ENCODE data around the gene RYR2. TPM values are rescaled to one million over a fixed set of nuclear protein-coding genes. Genes with fewer than 3 reads are reported as not detected.

The RYR2 gene
- total RNA-seq, 1 experiment from 2014 or later: 4.0 TPM

DNA sequence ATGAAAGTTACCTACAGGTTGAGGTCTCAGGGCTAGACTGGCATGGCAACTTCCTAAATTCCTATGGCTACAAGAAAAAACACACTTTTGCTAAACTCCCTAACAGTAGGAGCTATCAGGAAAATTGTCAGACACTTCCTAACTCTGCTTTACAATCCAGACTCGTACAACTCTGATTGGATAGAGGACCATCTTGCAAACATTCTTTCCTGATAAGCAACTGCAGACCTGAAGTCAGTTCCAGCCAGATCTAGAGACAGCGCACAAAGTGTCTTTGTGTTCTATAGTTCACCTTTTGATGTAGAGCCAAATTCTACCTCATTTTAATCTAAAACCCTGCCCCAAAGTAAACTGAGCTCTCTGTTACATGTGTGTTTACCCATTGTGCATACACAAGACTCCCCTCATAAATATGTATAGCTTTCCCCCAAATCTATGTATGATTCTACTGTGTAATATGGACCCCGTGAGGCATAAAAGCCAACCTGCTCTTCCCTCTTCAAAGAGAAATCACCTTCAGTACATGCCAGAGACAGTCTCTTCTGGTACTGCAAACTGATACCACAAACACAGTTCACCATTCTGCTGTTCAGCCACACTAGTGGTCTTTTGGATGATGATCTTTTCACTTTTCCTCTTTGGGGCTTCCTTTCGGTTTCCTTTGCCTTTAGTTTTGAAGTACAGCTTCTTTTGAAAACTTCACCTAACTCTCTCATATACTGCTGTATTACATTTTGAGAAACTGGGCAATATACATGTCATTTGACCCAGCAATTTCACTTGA, 827.0 kb downstream of the RYR2 start:
- TF ChIP-seq, protein P1, sequence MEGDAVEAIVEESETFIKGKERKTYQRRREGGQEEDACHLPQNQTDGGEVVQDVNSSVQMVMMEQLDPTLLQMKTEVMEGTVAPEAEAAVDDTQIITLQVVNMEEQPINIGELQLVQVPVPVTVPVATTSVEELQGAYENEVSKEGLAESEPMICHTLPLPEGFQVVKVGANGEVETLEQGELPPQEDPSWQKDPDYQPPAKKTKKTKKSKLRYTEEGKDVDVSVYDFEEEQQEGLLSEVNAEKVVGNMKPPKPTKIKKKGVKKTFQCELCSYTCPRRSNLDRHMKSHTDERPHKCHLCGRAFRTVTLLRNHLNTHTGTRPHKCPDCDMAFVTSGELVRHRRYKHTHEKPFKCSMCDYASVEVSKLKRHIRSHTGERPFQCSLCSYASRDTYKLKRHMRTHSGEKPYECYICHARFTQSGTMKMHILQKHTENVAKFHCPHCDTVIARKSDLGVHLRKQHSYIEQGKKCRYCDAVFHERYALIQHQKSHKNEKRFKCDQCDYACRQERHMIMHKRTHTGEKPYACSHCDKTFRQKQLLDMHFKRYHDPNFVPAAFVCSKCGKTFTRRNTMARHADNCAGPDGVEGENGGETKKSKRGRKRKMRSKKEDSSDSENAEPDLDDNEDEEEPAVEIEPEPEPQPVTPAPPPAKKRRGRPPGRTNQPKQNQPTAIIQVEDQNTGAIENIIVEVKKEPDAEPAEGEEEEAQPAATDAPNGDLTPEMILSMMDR (IDR thresholded peaks at IDR 0.05; ENCODE audit: unreplicated experiment): no peak
- Mint-ChIP-seq H3K36me3 (ENCODE audit: insufficient read depth, unreplicated experiment) (no peaks in the 10 kb centered on the region), H3K27me3 (ENCODE audit: insufficient read depth, unreplicated experiment) (no peaks in the 10 kb centered on the region), H3K4me1 (ENCODE audit: insufficient read depth, unreplicated experiment) (peaks cover 32% of the 10 kb centered on the region), H3K27ac (ENCODE audit: low read depth, unreplicated experiment) (no peak overlapping the region), H3K4me3 (ENCODE audit: unreplicated experiment) (no peak overlapping the region), H3K9me3 (ENCODE audit: unreplicated experiment) (no peaks in the 10 kb centered on the region)
- ChIA-PET POLR2A (no interaction called here), CTCF (interaction anchor here (0.7 to 6.7 kb wide), 6 partner anchors 17 to 1084 kb away, joined by 3 to 116 read pairs (median 14); no protein-coding TSS in a partner anchor)
- intact Hi-C loops (cut with micrococcal nuclease): no loop called here
- no TSS peak for BruUV-seq (replicated peaks)
- no peak for DNase-seq (ENCODE audit: unreplicated experiment)

DNA sequence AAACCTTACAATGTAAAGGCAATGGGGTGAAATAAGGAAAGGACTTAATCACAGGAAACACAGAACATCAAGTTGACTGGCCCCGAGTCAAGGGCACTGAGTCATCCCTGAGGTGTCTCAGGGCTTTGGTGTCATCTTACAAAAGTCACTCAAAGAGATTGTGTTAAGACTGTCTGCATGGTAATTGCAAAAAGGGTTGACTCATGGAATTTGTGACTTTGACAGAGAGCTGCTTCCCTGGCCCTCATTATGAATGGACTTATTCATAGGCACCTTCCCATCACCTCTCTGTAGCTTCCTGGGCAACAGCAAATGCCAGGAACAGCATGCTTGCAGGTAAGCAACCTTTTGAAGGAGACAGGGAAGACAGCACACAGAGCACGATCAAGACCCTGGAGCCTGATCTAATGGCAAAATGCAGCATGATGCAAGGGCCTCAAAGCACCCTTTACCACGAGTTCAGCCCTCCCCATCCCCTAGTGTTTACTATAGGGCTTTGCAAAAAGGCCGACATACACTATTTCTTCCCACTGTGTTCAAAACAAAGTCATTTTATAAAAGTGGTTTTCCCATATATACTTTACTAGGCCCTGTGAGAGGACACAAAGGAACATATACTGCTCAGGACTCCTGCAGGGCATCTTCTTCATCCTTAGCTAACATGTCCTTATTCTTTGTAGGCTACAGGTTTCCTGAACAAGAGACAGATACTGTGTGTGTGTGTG, 831.7 kb downstream of the RYR2 start:
- TF ChIP-seq, protein P1 (IDR thresholded peaks at IDR 0.05; ENCODE audit: unreplicated experiment): no peak
- peak overlapping the region; percentile 17 for H3K27ac Mint-ChIP-seq (ENCODE audit: low read depth, unreplicated experiment)
- H3K4me1 Mint-ChIP-seq (ENCODE audit: insufficient read depth, unreplicated experiment): peaks cover 31% of the 10 kb centered on the region
- ChIA-PET POLR2A (interaction anchor here (0.6 to 1.8 kb wide), 7 partner anchors 10 to 733 kb away, joined by 3 to 8 read pairs (median 4); partner anchors contain the start of gene ZP4), CTCF (interaction anchor here (0.6 to 11.2 kb wide), 14 partner anchors 10 to 1847 kb away, joined by 3 to 139 read pairs (median 3); no protein-coding TSS in a partner anchor)
- no TSS peak for BruUV-seq (replicated peaks)
- H3K4me3 Mint-ChIP-seq (ENCODE audit: unreplicated experiment): no peak overlapping the region
- no peaks in the 10 kb centered on the region for H3K9me3 Mint-ChIP-seq (ENCODE audit: unreplicated experiment)
- H3K27me3 Mint-ChIP-seq (ENCODE audit: insufficient read depth, unreplicated experiment): no peaks in the 10 kb centered on the region
- no peaks in the 10 kb centered on the region for H3K36me3 Mint-ChIP-seq (ENCODE audit: insufficient read depth, unreplicated experiment)
- intact Hi-C loops (cut with micrococcal nuclease): no loop called here
- DNase-seq (ENCODE audit: unreplicated experiment): peak; percentile 100

DNA sequence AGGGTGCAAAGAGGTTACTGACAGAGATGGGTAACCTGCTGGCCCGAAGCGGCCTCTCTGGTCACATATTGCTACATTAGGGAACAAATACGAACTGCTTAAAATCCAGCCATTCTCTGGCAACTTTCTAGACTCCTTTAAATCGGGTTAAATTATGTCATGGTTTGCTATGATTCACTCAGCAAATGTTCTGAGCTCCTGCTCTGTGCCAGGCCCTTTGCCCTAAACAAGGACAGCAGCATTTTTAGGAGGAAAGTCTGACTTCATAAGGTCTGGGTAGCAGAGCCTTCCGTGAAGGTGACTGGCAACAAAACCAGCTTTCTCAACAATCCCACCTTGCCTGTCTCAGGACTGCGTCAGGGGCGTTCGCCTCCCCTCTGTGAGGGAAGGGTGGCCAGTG, 833.3 kb downstream of the RYR2 start:
- BruUV-seq (replicated peaks): no TSS peak
- Mint-ChIP-seq H3K27ac (ENCODE audit: low read depth, unreplicated experiment) (peak overlapping the region; percentile 7), H3K9me3 (ENCODE audit: unreplicated experiment) (no peaks in the 10 kb centered on the region), H3K27me3 (ENCODE audit: insufficient read depth, unreplicated experiment) (no peaks in the 10 kb centered on the region), H3K4me3 (ENCODE audit: unreplicated experiment) (no peak overlapping the region), H3K4me1 (ENCODE audit: insufficient read depth, unreplicated experiment) (peaks cover 43% of the 10 kb centered on the region), H3K36me3 (ENCODE audit: insufficient read depth, unreplicated experiment) (no peaks in the 10 kb centered on the region)
- ChIA-PET POLR2A (interaction anchor here (1.8 kb wide), 1 partner anchor 187 kb away, joined by 4 read pairs; no protein-coding TSS in a partner anchor), CTCF (interaction anchor here (0.6 to 11.2 kb wide), 9 partner anchors 11 to 375 kb away, joined by 3 to 139 read pairs (median 3); no protein-coding TSS in a partner anchor)
- TF ChIP-seq, protein P1 (IDR thresholded peaks at IDR 0.05; ENCODE audit: unreplicated experiment): no peak
- DNase-seq (ENCODE audit: unreplicated experiment): peak; percentile 46
- intact Hi-C loops (cut with micrococcal nuclease): no loop called here

DNA sequence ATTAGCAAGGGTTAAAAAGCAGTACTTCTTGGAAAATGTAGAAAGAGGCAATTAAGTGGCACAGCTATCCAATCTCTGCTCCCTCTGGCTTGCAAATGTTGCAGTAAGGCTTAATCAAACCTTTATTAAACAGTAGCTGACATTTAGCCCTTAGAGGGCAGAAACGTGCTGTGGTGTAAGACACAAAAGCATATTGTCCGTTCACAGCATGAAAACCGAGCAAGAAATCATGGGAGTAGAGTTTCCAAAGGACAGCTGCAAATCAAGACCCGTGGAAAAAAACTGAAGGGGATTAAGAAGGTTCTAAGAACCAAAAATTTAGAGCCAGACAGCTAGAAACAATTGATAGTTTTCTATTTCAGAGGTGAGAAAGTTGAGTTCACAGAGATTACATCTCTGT, 835.6 kb downstream of the RYR2 start:
- TF ChIP-seq, protein P1 (IDR thresholded peaks at IDR 0.05; ENCODE audit: unreplicated experiment): no peak
- no TSS peak for BruUV-seq (replicated peaks)
- Mint-ChIP-seq H3K4me1 (ENCODE audit: insufficient read depth, unreplicated experiment) (peaks cover 32% of the 10 kb centered on the region), H3K36me3 (ENCODE audit: insufficient read depth, unreplicated experiment) (no peaks in the 10 kb centered on the region), H3K9me3 (ENCODE audit: unreplicated experiment) (no peaks in the 10 kb centered on the region), H3K4me3 (ENCODE audit: unreplicated experiment) (no peak overlapping the region), H3K27me3 (ENCODE audit: insufficient read depth, unreplicated experiment) (no peaks in the 10 kb centered on the region), H3K27ac (ENCODE audit: low read depth, unreplicated experiment) (no peak overlapping the region)
- no peak for DNase-seq (ENCODE audit: unreplicated experiment)
- ChIA-PET CTCF (interaction anchor here (0.6 to 11.2 kb wide), 10 partner anchors 14 to 1073 kb away, joined by 3 to 139 read pairs (median 4); no protein-coding TSS in a partner anchor), POLR2A (interaction anchor here (1.2 kb wide), 1 partner anchor 14 kb away, joined by 4 read pairs; no protein-coding TSS in a partner anchor)
- intact Hi-C loops (cut with micrococcal nuclease): no loop called here

Measured in MCF 10A (cell line).